Activated T-helper 9 cell treated with anti-CD3 and anti-CD28 coated beads, Interleukin-2, amount 50 U/mL, for 16 hours (primary cell): Measurements from ENCODE around the gene LIN54.
"Not testable (repeated sequence)": the region's sequence is repeated elsewhere in the genome, so short reads cannot be mapped to it uniquely, and the experiment has no call there.

Experiments
- DNase-seq: peaks from one replicate; pipeline ENCODE4 v3.0.0-alpha.2; 2020; ENCODE audit warnings: low read depth

The LIN54 gene

DNA sequence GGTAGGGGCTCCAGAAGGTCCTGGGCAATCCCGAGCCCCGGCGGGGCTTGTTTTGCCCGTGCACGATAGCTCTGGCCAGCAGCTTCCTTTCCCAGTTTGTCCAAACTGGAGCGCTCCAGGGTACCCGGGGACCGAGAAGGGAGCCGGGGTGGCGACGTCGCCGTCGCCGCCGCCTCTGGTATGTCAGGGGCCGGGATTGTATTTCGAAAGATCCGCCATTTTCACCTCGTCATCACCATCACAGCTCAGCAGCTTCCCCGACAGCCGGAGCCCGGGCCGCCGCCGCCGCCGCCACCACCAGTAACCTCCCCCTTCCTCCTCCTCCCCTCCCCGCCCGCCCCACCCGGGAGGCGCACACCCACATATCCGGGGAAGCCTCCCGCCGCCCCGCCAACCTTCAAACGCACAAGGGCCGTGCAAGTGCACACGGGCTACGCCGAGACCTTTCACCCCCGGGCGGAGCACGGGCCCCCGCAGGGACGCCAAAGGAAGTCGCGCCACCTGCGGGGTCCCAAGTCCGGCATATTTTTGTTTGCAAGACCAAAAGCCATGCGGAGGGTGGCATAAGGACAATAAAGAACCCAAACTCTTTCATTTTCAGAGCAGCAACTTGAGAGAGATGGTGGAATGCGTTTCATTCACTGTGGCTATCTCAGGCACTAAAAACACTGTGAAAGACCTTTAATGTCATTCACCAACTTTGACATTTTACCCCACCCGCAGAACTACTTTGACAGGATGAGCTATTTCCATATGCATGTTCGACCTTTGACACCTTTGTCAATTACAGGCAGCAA lies at the start of gene LIN54:
LIN54 (minus strand) TSS at position 302 of the 797 bp plus-strand sequence. CDS start 25,979 bp downstream, outside the sequence.
- peak; percentile 81 for DNase-seq

DNA sequence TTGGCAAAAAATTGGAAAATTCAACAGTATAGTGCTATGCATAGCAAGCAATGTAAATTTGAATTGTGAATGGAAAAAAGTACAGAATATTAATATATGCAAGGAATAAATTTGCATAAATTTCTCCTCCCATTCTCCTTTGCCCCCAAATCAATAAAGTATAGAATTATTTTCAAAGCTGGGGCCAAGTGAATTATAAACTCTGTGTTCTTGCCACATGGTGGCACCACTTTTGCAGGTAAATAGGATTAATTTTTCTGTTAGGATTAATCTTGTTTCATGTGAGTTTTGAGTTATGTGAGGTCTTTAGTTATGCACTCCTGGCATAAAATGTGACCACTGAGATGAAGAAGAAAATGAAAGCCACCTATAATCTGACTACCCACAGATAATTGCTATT lies 44.3 kb upstream of the LIN54 start:
- no peak for DNase-seq

DNA sequence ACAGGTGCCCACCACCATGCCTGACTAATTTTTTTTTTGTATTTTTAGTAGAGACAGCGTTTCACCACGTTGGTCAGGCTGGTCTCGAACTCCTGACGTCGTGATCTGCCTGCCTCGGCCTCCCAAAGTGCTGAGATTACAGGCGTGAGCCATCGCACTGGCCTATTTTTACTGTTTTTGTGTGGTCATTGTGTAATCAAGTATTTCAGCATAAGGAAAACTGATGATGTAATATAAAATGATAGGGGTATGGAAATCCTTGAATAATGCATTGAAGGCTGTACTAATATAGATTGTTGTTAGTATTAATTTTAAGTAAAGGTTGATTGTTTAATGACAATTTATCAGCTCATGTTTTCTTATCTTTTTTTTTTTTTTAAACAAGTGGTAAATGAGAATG lies 38.2 kb upstream of the LIN54 start:
- not testable (repeated sequence) for DNase-seq

DNA sequence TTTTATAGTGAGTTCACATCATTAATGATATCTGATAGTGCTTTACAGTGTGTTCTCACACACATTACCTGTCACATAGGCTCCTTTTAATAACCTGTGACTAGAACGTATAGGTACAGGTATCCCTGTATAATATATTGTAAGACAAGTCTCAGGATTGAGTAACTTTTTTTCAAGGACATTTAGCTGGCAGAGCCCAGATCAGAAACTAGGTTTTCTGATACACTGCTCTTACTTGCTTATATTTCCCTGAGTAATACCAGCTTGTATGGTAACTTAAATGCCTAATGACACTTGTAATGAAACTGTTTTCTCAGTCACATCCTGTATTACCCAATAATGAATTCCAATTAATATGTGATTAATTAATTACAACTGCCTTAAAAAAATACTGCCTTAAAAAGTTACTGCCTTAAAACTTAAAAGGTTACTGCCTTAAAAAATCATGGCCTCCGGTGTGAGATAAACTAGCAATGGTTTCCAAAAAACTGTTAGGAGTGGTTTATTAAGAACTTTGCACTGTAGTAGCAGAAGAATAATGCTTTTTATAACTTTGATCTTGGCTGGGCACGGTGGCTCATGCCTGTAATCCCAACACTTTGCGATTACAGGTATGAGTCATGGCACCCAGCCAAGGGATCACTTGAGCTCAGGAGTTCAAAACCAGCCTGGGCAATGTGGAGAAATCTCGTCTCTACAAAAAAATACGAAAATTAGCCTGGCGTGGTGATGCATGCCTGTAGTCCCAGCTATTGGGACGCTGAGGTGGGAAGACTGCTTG lies 36.3 kb upstream of the LIN54 start:
- no peak for DNase-seq

DNA sequence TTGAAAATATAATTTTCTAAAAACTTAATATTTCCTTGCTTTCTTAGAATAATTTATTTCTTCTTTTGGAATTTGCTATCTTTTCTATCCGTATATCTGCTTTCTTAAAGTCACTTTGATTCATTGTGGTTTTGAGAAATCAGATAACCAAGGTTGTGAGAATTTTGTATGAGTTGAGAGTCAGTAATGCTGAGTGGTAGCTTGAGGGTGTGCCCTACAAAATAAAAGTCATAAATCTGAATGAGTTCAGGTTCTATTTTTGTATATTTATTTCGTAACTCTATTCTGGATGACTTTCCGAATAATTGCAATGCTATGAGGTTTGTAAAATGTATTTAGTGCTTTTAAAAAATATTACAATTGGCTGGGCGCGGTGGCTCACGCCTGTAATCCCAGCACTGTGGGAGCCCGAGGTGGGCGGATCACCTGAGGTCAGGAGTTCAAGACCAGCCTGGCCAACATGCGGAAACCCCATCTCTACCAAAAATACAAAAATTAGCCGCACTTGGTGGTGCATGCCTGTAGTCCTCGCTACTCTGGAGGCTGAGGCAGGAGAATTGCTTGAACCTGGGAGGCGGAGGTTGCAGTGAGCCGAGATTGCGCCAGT lies 33.3 kb upstream of the LIN54 start:
- DNase-seq: no peak

DNA sequence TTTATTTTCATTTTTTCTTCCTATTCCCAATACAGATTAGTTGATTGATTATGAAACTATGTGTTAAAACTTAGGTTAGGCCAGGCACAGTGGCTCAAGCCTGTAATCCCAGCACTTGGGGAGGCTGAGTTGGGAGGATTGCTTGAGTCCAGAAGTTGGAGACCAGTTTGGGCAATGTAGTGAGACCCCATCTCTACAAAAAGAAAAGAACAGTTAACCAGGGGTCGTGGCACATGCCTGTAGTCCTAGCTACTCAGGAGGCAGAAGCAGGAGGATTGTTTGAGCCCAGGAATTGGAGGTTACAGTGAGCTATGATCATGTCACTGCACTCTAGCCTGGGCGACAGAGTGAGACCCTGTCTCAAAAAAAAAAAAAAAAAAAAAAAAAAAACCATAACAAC lies 32.5 kb upstream of the LIN54 start:
- not testable (repeated sequence) for DNase-seq

DNA sequence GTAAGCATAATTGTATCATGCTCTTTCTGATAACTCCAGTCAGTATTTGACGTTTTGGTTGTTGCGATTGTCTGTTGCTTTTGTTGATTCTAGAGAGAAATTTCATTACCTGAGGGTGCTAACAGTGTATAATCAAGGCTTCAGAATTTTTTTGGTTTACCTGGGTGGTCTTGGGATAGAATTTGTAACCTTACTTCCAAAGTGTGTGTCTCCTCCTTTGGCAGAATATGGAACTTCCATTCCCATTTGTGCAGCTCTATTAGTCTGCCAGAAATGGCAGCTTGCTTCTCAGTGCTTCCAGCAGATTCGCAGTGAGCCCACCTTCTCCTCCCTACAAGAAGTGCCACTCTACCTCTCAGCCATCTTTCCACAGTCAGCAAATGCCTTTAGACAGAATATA lies 29.6 kb upstream of the LIN54 start:
- DNase-seq: no peak

DNA sequence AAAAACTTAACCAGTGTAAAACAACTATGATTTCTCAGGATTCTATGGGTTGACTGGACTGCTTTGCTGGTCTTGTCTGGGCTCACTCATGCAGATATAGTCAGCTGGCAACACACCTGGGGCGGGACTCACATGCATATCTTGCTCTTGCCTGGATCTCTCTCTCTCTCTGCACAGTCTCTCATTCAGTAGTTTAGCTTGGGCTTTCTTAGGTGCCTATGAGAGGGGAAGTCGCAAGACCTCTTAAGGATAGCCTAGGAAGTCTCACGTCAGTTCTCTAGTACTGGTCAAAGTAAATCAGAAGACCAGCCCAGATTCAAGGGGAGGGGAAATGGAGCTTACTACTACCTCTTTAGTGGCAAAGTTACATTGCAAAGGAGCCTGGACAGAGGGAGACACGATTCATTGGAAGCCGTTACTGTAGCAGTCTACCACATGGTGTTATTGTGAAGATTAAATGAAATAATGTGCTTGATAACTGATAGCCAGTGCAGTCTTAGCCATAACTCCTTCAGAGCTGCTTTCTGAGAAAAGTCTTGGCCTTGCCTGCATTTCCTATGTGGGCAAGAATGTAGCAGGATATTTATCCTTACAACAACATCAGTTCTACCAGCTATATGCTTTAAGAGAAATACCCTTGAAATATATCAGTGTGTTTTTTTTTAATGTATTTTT lies 26.5 kb upstream of the LIN54 start:
- no peak for DNase-seq

DNA sequence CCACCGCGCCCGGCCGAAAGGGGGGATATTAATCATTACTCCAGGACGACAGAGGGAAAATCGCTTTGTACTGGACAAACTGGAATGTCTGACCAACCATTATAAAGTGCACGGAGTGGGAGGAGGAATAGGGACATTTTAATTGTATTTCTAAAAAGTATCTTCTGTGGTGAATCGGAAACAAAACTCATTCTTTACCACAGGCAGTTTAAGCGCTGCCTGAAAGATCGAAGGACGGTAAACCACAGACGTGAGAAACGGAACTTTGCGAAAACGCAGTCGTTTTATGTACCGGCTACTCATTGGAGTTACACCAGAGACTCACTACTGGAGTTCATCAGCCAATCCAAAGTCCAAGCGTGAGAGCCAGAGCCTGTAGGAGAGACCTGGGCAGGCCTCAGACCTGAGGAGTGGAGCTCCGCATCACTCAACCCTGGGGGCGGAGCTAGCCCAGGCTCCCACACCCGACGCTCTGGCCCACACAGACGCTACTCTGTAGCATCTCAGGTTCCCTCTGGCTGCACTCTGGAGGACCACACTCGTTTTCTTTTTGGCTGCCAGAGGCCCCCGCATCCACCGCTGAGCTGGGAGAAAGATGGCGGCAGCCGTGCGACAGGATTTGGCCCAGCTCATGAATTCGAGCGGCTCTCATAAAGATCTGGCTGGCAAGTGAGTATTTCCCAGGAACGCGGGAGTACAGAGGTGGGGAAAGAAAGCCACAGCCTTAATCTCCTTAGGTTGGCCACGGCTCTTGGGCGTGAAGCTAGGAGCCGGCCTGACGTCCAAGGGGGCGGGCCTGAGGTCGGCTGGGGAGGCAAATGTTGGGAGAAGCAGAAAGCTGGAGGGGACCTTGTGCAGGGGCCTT lies 24.2 kb upstream of the LIN54 start, which contains the start of gene COPS4:
COPS4 (plus strand) TSS at position 554 of the 865 bp plus-strand sequence; CDS start at position 596, 42 bp downstream.
- DNase-seq: peak; percentile 90

DNA sequence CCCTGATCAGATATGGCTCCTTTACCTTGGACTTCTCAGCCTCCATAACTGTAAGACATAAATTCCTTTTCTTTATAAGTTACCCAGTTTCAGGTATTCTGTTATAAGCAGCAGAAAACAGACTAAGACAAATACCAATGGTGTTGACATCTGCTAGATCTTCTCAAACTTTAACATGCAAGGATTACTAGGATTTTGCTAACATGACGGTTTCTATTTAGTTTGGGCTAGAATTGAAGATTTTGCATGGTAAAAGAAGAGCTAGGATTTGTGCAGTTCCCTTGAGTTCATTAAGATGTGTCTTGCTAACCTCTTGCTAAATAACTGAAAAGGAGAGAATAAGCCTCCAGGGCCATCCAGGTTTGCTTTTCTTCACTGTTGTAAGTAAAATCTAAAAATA lies 19.1 kb upstream of the LIN54 start:
- DNase-seq: no peak

DNA sequence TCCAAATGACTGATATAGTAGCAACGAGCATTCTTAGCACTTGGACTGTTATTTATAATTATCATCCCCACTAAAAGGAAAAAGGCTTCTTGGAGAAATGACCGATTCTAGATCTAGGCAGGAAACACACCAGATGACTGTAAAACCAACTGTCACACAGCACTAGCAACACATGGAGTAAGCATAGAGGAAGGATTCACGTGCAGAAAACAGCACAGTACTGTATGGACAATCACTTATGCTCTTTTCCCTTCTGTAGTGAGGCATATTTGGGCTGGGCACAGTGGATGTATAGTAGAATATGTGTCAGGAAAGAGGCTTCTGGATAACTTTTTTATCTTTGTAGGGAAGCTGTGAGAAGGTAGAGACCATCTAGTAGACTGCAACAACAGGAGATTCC lies 18.4 kb upstream of the LIN54 start:
- DNase-seq: no peak

DNA sequence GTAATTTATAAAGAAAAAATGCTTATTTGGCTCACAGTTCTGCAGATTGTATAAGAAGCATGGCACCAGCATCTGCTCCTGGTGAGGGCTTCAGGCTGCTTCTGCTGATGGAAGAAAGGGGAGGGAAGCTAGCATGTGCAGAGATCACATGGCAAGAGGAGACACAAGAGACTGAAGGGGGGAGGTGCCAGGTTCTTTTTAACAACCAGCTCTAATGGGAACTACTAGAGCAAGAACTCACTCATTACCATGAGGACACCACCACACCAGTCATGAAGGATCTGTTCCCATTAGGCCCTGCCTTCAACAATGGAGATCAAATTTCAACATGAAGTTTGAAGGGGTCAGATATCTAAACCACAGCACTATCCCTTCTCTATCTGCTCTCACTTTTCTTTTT lies 14.9 kb upstream of the LIN54 start:
- DNase-seq: no peak

DNA sequence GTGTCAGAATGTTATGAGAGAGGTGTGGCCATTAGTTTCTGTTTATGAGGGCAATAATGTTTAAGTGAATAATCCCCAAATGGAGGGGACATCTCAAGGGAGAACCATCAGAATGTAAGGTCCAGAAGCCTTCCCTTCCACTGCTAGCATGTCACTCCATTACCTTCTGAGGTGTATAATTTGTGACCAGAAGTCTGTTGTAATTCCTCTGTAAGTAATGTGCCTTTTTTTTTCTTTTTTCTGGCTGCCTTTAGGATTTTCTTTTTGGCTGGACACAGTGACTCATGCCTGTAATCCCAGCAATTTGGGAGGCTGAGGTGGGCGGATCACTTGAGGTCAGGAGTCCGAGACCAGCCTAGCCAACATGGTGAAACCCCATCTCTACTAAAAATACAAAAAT lies 13.6 kb upstream of the LIN54 start:
- no peak for DNase-seq

DNA sequence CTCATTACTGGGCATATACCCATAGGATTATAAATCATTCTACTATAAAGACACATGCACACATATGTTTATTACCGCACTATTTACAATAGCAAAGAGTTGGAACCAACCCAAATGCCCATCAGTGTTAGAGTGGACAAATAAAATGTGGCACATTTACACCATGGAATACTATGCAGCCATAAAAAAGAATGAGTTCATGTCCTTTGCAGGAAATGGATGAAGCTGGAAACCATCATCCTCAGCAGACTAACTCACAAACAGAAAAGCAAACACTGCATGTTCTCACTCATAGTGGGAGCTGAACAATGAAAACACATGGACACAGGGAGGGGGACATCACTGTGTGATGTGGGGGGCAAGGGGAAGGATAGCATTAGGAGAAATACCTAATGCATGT lies 13.0 kb upstream of the LIN54 start:
- not testable (repeated sequence) for DNase-seq

DNA sequence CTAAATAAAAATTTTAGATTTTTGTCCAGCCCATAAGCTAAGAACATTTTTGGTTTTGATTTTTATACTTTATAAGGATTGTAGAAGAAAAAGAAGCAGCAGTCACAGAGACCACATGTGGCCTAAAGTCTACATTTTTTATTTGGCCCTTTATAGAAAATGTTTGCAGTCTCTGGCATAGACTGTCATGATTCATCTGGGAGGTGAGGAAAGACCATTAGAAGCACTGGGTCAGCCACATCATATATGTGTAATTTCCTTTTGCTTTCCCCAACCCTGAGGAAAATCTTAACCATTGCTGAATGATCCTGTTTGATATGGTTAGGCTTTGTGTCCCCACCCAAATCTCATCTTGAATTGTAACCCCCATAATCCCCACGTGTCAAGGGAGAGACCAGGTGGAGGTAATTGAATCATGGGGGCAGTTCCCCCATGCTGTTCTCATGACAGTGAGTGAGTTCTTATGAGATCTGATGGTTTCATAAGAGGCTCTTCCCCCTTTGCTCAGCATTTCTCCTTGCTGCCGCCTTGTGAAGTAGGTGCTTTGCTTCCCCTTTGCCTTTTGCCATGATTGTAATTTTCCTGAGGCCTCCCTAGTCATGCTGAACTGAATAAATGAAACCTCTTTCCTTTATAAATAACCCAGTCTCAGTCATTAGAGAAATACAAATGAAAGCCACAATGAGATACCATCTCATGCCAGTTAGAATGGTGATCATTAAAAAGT lies 12.3 kb upstream of the LIN54 start:
- DNase-seq: no peak

DNA sequence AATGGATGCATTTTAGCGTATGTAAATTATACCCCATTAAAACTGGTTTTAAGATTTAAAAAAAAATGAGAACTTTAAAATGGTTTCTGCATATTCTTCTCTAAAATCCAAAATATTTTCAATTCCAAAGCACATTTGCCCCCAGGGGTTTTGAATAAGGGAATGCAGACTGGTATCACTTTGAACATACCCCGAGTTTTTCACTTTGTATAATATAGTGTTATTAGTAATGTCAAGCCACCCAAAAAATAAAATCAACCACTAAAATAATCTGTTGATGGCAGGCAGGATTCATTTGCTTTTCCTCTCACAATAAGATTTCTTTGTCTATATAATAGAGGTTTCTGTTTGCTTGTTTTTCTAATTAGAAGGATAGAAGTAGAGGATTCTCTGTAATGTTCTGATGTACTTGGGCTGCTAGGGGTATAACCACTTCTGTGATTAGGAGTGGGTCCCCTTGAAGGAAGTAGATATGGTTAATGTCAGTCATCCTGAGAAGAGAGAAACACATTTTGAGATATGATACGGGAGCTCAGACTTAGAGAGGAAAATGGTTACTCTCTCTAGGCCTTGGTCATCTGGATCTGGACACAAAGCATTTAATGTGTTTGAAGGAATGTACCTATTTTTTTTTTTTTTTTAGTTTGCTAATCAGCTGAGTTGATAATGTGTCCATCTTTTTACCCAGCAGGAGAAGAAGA lies 9.3 kb upstream of the LIN54 start:
- DNase-seq: no peak

DNA sequence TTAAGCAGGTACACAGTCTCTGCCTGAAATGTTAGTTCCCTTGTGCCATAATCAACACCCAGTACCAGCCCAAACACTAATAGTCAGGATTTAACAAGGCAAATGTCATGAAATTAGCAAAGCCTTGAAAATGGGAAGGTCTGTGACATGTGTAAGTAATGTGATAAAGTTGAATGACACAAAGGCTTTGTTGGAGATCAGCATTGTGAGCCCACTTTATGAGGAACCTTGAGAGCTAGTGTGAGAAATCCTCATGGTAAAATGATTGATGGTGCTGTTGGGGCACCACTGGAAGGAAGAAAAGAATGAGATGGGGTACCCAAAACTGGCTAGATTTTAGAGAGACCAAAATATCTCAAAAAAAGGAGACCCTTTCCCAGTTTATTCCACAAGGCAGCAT lies 3.3 kb upstream of the LIN54 start:
- no peak for DNase-seq

DNA sequence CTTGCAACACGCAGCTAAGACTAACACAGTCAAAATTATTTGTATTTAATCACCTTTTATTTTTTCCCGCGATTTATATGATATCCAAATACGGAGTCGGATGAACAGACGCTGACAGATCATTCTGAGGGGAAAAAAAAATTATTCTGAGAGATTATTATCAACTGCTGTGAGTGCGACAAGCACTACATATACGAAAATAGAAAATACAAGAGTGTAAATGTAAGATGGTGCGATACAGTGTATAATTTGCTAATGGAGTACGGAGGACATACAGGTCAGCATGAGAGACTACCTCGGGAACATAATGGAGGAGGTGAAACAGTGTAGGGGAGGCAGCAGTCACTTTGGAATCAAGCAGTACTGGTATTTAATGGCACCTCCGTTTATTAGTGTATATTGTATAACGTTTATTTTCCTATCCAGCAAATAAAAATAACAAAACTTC lies 2.8 kb upstream of the LIN54 start:
- DNase-seq: no peak

DNA sequence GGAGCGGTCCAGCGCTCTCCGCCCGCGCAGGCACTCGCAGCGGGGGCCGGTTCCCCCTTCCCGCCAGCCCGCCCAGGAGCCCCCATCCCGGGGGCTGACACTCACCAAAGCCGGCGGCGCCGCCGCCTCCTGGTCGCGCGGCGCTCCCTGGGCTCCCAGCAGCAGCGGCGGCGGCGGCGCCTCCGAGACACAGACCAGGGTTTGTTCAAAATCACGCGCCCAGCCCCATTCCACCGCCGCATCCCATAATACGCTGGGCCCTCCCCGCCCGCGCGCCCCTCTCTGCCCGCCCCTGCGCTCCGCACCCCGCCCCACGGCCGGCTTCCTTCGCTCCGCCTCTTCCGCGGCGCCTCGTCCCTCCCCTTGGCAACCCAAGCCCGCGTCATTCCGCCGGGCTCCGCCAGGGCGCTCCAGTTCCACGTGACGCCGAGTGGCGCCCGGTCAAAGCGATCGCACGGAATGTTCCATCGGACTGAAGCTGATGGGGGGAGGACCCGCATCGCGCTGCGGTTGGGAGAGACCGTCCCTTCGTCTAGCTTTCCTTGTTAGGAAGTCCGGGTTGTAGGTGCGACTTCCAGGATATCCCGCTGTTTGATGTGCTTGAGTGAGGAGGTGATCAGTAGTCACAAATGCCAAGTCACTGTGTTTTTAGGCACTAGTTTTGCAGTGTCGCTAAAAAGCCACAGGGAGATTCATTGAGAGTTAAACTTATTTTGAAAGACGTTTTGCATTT lies 2.2 kb upstream of the LIN54 start:
- peak; percentile 95 for DNase-seq
